Dermis blood vessel endothelial cell (primary cell): ENCODE data around the gene EN1. TPM values are rescaled to one million over a fixed set of nuclear protein-coding genes. Genes with fewer than 3 reads are reported as not detected.
A peak's percentile ranks its signal among the peaks of the same experiment; 100 is the strongest.

Experiments used
- DNase-seq: peaks from one replicate; pipeline ENCODE4 v3.0.0; 2010
- total RNA-seq: library from RNA; depleted of rRNA; stranded (reverse); fragments of >200 nt; gene quantifications from 2 replicates; pipeline ENCODE4 v1.2.3, GENCODE V29; 2014

Gene EN1
- total RNA-seq, 1 donor from 2014 or later: not detected

- peak; percentile 86 for DNase-seq
Observed at GRCh38 chr2:118855451-118856279, 8.2 kb upstream of the EN1 start.

- no peak for DNase-seq
Observed at GRCh38 chr2:118854507-118855345, 7.3 kb upstream of the EN1 start.

DNA sequence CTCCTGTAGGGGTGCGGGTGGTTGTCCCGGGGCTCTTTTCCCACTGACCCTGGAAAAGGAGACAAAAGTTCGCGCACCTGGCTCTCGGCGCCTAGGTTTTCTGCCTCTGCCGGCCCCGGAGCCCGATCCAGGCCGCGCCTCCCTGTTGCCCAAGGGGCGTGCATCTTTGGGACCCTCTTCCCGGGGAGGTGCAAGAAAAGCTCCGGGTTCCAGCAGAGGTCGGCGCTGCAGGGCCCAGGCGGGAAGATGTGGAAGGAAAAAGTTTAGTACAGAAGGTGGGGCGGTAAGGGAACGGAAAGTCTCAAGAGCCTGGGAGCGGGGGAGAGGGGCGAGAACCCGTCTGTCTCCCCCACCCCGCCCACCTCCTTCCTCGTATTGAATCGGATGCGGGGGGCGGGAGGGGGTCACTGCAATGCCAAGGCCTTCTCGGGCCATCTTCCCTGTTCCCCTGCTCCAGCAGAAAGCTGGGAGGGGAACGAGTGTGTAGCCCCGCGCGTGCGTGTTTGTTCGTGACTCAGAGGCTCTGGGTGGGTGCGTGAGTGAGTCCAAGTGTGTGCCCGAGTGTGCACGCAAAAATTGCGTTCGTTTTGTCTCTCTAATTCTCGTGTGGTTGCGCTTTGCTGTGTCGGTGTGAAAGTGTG is 6.3 kb upstream of the EN1 start:
- no peak for DNase-seq

- DNase-seq: no peak
Observed at GRCh38 chr2:118853129-118853640, 5.7 kb upstream of the EN1 start.

- DNase-seq: no peak
Observed at GRCh38 chr2:118852605-118853128, 5.2 kb upstream of the EN1 start.

DNA sequence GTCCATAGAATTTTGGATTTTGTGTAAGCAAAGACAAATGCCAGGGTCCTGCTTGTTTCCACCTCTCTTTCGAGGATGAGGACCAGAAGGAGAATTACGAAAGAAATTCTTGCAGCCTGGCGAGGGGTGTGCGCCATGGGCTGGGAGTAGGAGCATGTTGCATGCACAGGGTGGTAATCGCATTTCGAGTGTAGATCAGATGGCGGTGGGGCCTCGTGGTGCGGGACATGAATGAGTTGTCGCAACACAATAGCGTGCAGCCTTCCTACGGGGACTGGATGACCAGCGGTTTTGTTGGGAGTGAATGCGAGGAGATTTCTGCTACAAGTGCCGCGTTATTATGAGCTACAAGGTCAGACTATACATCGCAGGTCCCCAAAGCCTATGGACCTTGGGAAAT is 4.2 kb upstream of the EN1 start:
- DNase-seq: no peak

DNA sequence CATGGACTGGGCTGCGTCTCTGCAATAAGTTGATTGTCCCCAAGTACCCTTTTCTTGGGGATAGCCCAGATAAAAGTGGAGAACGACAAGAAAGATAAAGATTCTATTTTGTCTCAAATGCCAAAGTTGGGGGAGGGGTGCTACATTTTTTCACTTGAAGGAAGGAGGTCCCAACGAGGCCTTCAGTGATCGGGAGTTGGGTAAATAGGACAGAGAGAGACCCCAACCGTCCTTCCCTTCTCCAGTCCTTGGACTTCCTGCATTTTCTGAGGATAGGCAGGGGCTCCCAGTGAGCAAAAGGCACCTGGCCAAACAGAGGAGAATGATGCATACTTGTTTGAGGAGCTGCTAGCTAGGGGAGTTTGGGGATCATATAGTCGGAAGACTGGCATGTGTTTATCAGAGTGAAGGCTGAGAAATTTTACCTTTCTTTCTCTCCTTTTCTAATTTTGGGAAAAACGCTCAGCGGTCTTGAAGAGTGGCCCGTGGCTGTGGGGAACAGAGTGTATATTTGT is 3.5 kb upstream of the EN1 start:
- no peak for DNase-seq

- DNase-seq: no peak
Observed at GRCh38 chr2:118850168-118850900, 2.9 kb upstream of the EN1 start.

DNA sequence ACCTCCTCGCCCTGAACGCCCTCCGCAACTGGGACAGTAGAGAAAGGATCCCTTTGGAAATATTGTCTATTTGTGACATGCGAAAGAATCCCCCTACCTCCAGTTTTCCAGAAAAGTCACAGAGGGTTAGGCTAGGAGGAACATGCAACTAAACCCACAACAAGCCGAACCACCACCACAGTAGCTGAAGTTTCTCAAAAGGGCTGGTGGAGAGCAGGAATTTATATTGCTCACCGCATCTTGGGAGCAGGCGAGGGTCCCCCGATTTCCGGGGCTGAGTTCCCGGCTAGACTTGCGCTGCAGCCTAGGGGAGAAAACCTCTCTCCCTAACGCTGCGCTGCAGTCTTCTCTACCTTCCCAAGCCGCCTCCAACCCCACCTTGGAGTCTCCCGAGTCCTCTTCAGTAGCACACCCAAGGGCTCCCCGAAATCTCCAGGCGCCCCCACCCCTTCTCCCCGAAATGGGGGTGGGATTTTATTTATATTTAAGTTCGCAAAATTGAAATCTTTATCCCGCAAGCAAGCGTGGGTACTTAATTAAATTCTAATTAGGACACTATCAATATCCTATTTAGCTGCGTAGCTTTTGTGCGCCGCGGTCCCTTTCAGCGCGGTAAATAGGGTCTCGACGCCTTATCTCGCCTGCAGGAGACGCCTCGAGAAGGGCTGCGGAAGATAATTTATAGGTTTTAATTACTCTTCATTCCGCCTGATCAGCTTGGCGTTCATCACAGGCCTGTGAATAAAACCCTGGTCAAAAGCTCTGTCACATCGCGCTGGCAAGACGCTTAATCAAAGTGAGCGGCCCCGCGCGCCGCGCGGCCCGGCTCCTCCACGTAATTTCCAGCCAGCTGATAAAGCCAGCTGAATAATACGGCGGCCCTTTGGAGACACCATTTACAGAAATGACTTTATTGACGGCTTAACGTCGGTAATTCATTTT is 2.0 kb upstream of the EN1 start:
- DNase-seq: no peak

DNA sequence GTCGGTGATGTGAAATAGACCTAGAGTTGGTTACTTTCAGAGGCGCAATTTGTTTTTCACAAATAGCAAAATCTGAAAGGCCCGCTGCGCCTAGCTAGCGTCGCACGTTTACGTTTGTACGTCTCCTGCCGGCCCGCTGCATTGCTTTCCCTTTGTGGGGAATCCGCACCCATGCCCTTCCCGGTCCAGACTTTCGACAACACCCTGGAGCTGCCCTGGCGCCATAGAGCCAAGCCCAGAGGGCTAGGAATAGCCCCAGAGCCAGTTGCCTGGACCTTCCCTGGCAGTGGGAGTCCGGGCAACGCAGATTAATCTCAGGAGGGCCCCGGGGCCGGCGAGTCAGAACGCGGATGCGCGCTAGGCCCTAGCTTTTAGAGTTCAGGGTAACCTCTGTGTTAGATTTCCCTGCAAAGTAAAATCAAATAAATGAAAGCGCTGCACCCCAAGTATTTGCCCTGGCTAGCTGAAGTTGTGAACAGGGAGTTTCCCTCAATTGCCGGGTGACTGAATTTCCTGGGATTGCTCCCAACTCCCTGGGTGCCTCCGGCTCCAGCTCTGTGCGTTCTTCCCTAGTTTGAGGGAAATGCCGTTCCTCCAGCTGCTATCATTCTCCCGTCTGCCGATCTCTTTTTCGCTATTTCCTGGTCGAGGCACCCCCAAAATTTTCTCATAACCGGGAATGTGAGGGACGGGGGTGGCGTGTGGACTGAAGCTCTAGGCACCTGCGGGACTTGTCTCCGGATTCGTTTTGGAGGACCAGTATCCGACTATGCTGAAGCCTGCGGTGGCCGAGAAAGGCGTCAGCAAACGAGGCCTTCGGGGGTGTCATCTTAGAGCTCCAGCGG is 1.2 kb upstream of the EN1 start:
- no peak for DNase-seq

- DNase-seq: no peak
Observed at GRCh38 chr2:118847762-118848172, 319 bp upstream of the EN1 start.

DNA sequence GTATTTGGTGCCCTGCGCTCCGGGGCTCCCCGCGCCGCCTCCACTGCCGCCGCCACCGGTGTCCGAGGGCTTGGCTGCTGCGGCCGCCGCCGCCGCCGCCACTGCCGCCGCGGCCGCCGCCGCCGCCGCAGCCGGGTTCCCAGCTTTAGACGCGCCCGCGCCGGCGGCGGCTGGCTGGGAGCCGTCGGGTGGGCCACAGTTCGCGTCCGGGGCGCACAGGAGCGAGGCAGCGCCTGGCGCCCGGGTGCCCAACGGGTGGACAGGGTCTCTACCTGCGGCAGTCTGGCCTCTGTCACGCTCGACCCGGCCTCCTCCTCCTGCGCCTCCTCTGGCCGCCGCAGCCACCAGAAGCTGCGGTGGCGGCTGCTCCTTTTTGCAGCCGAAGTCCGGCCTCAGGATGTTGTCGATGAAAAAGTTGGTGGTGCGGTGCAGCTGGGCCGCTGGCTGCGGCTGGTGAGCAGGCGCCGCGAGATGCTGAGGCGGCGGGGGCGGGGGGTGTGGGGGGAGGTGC is 951 bp downstream of the EN1 start:
- no peak for DNase-seq

DNA sequence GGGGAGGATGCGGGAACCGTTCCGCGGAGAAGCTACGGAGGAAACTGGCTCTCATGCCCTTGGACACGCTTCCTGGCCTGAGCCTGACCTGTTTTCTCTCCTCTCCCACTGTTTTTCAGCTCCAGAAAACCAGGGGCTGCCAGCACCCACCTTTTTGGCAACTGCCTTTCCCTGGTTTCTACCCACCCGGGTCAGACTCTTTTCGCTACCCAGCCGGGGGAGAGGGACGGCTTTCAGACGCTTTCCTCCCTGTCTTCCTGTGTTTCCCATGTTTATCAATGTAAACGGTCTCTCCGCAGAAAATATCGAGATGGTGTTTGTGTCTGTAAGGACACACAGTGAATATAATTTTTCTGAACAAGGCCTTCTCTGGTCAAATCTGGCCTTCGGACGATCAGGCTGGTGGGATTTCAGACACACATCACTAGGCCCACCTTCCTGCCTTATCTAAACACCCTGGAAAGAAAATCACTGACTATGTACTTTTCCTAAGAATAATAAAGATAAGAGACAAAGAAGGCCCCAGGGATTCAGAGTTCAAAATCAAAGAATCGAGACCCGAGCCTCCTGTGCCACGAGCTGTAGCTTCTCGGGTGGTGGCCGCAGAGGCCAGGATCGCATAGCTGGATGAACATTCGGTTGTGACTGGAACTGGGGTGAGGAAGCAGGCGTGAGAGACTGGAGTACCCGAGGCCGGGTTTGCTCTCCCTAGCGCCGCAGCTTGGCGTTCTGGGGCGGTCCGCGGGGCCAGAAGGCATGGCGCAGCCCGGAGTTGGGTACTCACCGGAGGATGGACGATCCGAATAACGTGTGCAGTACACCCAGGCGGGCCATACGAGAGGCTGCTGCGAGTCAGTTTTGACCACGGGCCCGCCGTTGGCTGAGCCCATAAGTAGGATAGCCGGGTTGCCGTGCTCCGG is 1.7 kb downstream of the EN1 start:
- no peak for DNase-seq

DNA sequence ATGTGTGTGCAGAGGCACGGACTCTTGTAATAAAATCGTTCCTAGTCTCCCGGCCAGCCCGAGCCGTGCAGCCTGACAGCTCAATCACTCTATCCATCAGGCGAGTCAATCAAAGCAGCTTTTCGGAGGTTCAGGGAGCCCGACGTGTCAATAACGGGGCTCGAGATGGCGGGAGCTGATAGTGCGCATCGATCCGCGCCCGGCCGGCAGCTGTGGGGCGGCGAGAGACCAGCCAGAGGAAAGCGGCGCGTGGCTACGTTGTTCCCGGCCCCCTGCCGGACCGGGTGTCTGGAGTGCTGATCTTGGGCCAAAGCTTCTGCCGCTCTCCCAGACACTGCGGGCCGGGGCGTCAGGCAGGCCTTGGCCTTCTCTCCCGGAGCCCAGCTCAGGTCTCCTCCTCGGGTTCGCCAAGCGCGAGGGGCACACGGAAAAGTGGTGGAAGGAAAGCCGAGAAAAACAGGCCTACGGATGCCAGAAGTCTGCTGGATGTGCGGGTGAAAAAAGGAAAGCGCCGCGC is 2.4 kb downstream of the EN1 start:
- DNase-seq: no peak

DNA sequence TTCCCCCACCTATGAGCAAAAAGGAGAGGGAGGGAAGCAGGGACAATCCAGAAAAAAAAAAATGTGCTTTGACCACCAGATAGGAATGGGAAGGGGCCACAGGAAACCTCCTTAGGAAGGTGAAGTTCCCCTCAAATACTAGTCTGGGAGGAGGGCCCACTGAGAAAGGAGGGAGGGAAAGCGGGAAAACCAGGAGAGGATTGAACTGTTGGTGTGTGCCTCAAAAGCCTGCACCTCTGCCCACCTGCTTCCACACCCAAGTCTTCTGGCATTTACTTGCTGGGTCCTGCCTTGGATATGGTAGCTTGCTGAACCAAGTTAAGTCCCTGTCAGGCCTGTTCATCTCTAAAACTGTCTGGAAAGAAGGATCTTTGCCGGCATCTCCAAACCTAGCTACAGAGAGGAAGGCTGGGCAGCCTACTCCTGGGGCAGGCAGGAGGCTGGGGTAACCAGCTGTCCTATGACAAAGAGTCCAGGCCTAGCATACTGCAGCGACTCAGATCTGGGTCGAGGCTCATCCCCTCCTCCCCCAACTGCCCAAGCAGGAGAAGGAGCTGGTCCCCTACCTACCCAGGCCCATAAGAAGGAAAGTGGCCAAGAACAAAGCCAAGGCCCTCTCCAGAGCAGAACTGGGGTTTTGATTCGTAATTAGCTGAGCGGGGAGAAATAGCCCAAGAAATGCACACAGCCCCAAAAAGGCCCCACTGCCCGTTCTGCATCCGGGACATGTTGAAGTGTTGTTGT is 3.0 kb downstream of the EN1 start:
- no peak for DNase-seq

DNA sequence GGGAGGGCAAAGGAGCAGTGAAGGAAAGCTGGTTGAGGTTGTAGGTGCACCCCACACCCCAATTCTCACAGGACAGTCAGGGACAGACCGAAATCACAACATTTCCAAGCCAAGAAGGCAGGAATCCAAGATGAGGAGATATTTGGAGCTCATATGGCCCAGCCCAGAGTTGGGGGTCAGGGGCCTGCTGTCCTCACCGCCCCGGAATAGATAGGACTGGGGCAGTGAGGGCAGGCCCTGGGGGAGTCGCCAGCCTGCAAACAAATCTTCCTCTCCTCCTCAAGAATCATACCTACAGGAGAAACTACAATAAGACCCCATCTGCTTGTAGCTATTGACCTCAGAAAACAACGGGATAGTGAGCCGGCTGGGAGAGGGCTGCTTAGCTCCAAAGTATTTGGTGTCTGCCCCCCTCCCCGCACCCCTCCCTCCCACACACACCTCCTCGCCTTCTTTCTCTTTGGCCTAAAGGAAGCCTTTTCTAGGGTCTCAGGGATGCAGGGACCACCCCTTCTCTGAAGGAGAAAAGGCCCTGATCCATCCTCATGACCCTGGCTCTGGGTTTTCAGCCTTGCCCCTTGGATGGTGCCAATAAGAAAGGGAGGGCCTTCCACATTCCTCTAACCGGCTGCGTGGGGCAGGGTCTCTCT is 3.8 kb downstream of the EN1 start:
- no peak for DNase-seq
